SK-N-SH treated with all-trans-retinoic acid at 6 μM for 48 hours (cell line): ENCODE measurements around the gene GARIN5A.

Experiments
- BACH2 ChIP-seq: fragments of 250-450 bp; sonication (Bioruptor Pico); IDR thresholded peaks from 2 replicates; pipeline ENCODE4 v1.9.0; 2021; ENCODE audit warnings: mild to moderate bottlenecking, borderline replicate concordance
- CSRNP3 ChIP-seq: fragments of 250-450 bp; sonication (Bioruptor Pico); IDR thresholded peaks from 2 replicates; pipeline ENCODE4 v1.5.1; 2021; ENCODE audit warnings: mild to moderate bottlenecking, moderate library complexity
- POU6F1 ChIP-seq: fragments of 250-450 bp; sonication (Bioruptor Pico); IDR thresholded peaks from 2 replicates; pipeline ENCODE4 v1.8.0; 2021; ENCODE audit warnings: low read depth, mild to moderate bottlenecking, moderate library complexity, borderline replicate concordance
- RARB ChIP-seq: fragments of 250-450 bp; sonication (Bioruptor Pico); IDR thresholded peaks from 2 replicates; pipeline ENCODE4 v1.8.0; 2021; ENCODE audit warnings: mild to moderate bottlenecking, moderate library complexity
- ZFP3 ChIP-seq: fragments of 250-450 bp; sonication (Bioruptor Pico); IDR thresholded peaks from 2 replicates; pipeline ENCODE4 v1.5.0; 2020; ENCODE audit warnings: mild to moderate bottlenecking, moderate library complexity

GRCh38 chr19:50512999-50513745 lies 36.5 kb upstream of the GARIN5A start:
- TF ChIP-seq ZFP3 (CRISPR knock-in tag) (no peak), CSRNP3 (CRISPR knock-in tag) (no peak), POU6F1 (no peak), RARB (CRISPR knock-in tag) (no peak), BACH2 (no peak)
